Calu3 (cell line): ENCODE measurements around the gene VWA8. TPM values are rescaled to one million over a fixed set of nuclear protein-coding genes. Genes with fewer than 3 reads are reported as not detected.

Source experiments
- BruUV-seq: library from RNA; stranded (reverse); fragments of 400-500 nt; replicated peaks from 2 replicates; lab custom pipeline; 2021; lab: Mats Ljungman, UMichigan
- CTCF ChIA-PET: fragments of 300-600 bp; sonication (Branson Sonifier 250); formaldehyde crosslinking; loops from one replicate; lab custom pipeline; 2022; ENCODE audit warnings: antibody characterized with exemption; lab: Charles Lee
- DNase-seq: peaks from one replicate; pipeline ENCODE4 v3.0.0; 2022
- H3K27ac Mint-ChIP-seq: one replicate; pipeline ENCODE4 v1.8.0; 2022; ENCODE audit warnings: mixed read lengths; ENCODE audit not compliant: unreplicated experiment
- H3K27me3 Mint-ChIP-seq: one replicate; pipeline ENCODE4 v1.8.0; 2022; ENCODE audit warnings: mixed read lengths; ENCODE audit not compliant: unreplicated experiment
- H3K36me3 Mint-ChIP-seq: one replicate; pipeline ENCODE4 v1.8.0; 2022; ENCODE audit warnings: mild to moderate bottlenecking, moderate library complexity, mixed read lengths; ENCODE audit not compliant: insufficient read depth, unreplicated experiment
- H3K4me1 Mint-ChIP-seq: one replicate; pipeline ENCODE4 v1.8.0; 2022; ENCODE audit warnings: mild to moderate bottlenecking, low read depth, mixed read lengths; ENCODE audit not compliant: unreplicated experiment
- H3K4me3 Mint-ChIP-seq: one replicate; pipeline ENCODE4 v1.8.0; 2022; ENCODE audit warnings: mild to moderate bottlenecking, low read depth, moderate library complexity, mixed read lengths; ENCODE audit not compliant: unreplicated experiment
- H3K9me3 Mint-ChIP-seq: one replicate; pipeline ENCODE4 v1.8.0; 2022; ENCODE audit warnings: low read depth, mixed read lengths; ENCODE audit not compliant: unreplicated experiment
- intact Hi-C: fragments of 100-400 bp; cut with micrococcal nuclease; formaldehyde crosslinking; loops from one replicate; pipeline ENCODE4 v1.10.0; 2022; ENCODE audit not compliant: unreplicated experiment
- total RNA-seq: library from RNA; stranded (reverse); gene quantifications from 2 replicates; pipeline ENCODE4 v1.2.3, GENCODE V29; 2022
- TF ChIP-seq, protein P1 (sequence below): fragments of 200-600 bp; IDR thresholded peaks from one replicate; pipeline ENCODE4 v1.8.0; 2022; ENCODE audit warnings: antibody characterized with exemption; ENCODE audit not compliant: unreplicated experiment

The VWA8 gene
- total RNA-seq, 1 experiment from 2014 or later = 15.2 TPM

DNA sequence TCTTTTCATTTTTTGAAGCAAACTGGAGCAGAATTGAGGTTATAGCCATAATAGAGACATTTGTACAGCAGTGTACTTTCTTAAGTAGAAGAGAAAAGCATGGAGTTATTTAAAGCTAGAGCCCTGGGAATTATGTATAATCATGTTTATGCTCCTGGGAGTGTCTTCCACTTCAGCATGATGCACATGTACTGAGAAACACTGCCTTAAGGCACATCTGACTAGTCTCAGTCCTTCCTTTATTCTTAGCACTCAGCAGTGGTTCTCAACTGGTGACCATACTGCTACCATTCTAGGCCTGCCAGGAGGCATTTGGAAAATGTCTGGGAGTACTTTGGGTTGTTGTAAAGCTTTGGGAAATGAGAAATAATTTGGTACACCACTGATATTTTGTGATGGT, 45.8 kb downstream of the VWA8 start:
- Mint-ChIP-seq H3K4me1 (peaks cover 14% of the 10 kb centered on the region), H3K9me3 (no peaks in the 10 kb centered on the region), H3K4me3 (no peak overlapping the region), H3K27me3 (no peaks in the 10 kb centered on the region), H3K36me3 (no peaks in the 10 kb centered on the region), H3K27ac (no peak overlapping the region)
- TF ChIP-seq, protein P1, sequence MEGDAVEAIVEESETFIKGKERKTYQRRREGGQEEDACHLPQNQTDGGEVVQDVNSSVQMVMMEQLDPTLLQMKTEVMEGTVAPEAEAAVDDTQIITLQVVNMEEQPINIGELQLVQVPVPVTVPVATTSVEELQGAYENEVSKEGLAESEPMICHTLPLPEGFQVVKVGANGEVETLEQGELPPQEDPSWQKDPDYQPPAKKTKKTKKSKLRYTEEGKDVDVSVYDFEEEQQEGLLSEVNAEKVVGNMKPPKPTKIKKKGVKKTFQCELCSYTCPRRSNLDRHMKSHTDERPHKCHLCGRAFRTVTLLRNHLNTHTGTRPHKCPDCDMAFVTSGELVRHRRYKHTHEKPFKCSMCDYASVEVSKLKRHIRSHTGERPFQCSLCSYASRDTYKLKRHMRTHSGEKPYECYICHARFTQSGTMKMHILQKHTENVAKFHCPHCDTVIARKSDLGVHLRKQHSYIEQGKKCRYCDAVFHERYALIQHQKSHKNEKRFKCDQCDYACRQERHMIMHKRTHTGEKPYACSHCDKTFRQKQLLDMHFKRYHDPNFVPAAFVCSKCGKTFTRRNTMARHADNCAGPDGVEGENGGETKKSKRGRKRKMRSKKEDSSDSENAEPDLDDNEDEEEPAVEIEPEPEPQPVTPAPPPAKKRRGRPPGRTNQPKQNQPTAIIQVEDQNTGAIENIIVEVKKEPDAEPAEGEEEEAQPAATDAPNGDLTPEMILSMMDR = no peak
- intact Hi-C loops = no loop called here
- CTCF ChIA-PET = no interaction called here
- DNase-seq = no peak
- no TSS peak for BruUV-seq

DNA sequence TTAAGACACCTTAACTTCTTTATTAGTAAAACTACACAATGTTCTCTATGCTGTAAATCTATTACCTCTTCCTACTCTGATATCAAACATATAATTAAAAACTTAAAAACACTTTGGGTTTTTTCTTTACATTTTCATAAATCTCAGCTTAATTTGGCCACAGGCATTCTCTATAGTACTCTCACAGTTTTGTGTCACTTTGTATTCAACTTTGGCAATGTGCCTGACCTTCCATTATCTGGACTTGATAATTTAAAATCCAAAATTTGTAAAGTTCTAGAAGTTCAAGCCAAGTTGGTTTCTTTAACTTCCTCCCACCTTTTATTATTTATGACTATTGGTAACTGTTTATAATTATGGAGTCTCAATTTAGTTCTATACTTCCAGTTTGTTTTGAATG, 46.4 kb downstream of the VWA8 start:
- peaks cover 14% of the 10 kb centered on the region for H3K4me1 Mint-ChIP-seq
- TF ChIP-seq, protein P1 = no peak
- intact Hi-C loops = no loop called here
- H3K36me3 Mint-ChIP-seq = no peaks in the 10 kb centered on the region
- H3K9me3 Mint-ChIP-seq = no peaks in the 10 kb centered on the region
- no TSS peak for BruUV-seq
- no peak for DNase-seq
- no peak overlapping the region for H3K4me3 Mint-ChIP-seq
- H3K27ac Mint-ChIP-seq = no peak overlapping the region
- CTCF ChIA-PET = no interaction called here
- no peaks in the 10 kb centered on the region for H3K27me3 Mint-ChIP-seq

DNA sequence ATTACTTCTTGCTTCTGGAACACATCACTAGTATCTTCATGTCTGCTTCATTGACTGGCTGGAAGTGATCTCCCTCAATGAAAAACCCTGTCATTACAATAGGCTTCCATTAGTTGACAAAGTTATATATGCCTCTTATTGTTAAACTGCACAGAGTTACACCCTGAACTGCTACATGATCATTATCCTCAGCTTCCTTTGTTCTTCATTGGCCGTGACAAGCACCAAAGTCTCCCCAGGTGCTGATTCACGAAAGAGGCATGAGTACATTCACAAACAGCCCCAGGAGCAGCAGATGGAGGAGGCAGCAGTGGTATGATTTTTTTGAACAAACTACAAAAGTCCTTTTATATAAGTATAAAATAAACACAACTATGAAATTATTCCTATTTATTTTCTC, 51.4 kb downstream of the VWA8 start:
- H3K27ac Mint-ChIP-seq = no peak overlapping the region
- no peaks in the 10 kb centered on the region for H3K9me3 Mint-ChIP-seq
- BruUV-seq = no TSS peak
- TF ChIP-seq, protein P1 = no peak
- H3K4me1 Mint-ChIP-seq = no peaks in the 10 kb centered on the region
- DNase-seq = no peak
- H3K36me3 Mint-ChIP-seq = no peaks in the 10 kb centered on the region
- CTCF ChIA-PET = no interaction called here
- no peaks in the 10 kb centered on the region for H3K27me3 Mint-ChIP-seq
- H3K4me3 Mint-ChIP-seq = no peak overlapping the region
- intact Hi-C loops = loop anchor here (10.0 kb wide), 1 partner anchor 245 kb away; no protein-coding TSS in a partner anchor

DNA sequence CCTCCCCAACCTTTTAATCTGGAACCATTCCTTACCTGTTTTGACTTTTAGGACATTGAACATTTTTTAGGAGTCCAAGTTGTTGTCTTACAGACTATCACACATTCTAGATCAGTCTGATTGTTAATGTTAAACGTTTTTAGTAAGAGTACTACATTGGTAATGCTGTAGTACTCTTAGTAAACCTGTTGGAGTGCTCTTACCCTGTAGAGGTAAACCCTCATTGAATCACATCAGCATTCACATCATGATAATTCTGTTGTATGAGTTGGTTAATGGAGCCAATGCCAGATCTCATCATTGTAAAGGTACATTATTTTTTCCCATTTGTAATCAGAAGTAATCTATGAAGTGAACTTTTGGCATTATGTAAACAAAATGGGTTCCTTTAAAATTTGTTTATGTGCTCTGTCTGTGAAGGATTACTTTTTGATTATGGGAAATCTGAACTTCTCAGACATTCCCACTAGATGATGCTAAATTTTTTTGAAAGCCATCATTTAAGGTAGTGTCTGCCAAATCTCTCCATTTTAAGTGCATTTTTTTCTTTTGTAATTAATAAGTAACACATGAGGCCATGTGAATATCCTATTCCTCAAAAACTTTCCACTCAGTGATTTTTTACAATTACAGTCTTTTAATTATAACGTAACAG, 55.2 kb downstream of the VWA8 start:
- no peak overlapping the region for H3K27ac Mint-ChIP-seq
- DNase-seq = no peak
- no TSS peak for BruUV-seq

More for the DNA sequence above, 55.2 kb downstream of the VWA8 start:
- Mint-ChIP-seq H3K4me3 (no peak overlapping the region), H3K9me3 (no peaks in the 10 kb centered on the region), H3K4me1 (no peaks in the 10 kb centered on the region), H3K27me3 (no peaks in the 10 kb centered on the region), H3K36me3 (no peaks in the 10 kb centered on the region)
- TF ChIP-seq, protein P1 = no peak
- CTCF ChIA-PET = no interaction called here
- intact Hi-C loops = loop anchor here (2.0 to 10.0 kb wide), 3 partner anchors 141 to 241 kb away; no protein-coding TSS in a partner anchor
